B cell (primary cell): ENCODE results near the gene FAM117B. TPM values are rescaled to one million over a fixed set of nuclear protein-coding genes. Genes with fewer than 3 reads are reported as not detected.

ENCODE experiments used
- ATAC-seq: fragments of 200-7000 bp; cut with Tn5 transposase; one replicate; pipeline ENCODE4 v1.10.0; 2021; ENCODE audit warnings: low read depth, mild to moderate bottlenecking, moderate number of reproducible peaks, moderate library complexity
- CTCF ChIA-PET: fragments of 350-600 bp; sonication (Branson Sonifier 250); formaldehyde crosslinking; loops from one replicate; lab custom pipeline; 2021; ENCODE audit warnings: antibody characterized with exemption, inconsistent platforms; lab: Charles Lee
- POLR2A ChIA-PET: fragments of 350-600 bp; sonication (Branson Sonifier 250); formaldehyde crosslinking; loops from one replicate; lab custom pipeline; 2021; ENCODE audit warnings: antibody characterized with exemption; lab: Charles Lee
- DNase-seq: peaks from one replicate; pipeline ENCODE4 v3.0.0; 2013
- H2AFZ ChIP-seq: 2 replicates; pipeline ENCODE4 v1.6.1; 2012; ENCODE audit warnings: mild to moderate bottlenecking, low read depth, low read length; ENCODE audit not compliant: insufficient read depth, poor library complexity, severe bottlenecking
- H3K27ac ChIP-seq, 2 donors: 1 replicate in 1 of 2; 2 replicates in 1 of 2; pipeline ENCODE4 v1.5.1; 2012 to 2013; ENCODE audit warnings: low read length in 2 of 2, mild to moderate bottlenecking in 2 of 2, moderate library complexity in 1 of 2
- H3K27me3 ChIP-seq, 4 experiments: fragments of 200-600 bp in 1 of 4; sonication (generic) in 1 of 4; replicated peaks in 1 of 4; 1 replicate in 2 of 4; 2 replicates in 2 of 4; pipeline versions ENCODE4 v1.6.1 to v1.7.0; 2013 to 2016; ENCODE audit warnings: low read length in 3 of 4, mild to moderate bottlenecking in 2 of 4, mixed read lengths in 1 of 4, moderate library complexity in 1 of 4; ENCODE audit not compliant: insufficient read depth in 4 of 4, control insufficient read depth in 3 of 4; ENCODE audit errors: control extremely low read depth in 1 of 4
- H3K36me3 ChIP-seq, 2 experiments: replicated peaks in 1 of 2; 1 replicate in 1 of 2; 2 replicates in 1 of 2; pipeline versions ENCODE4 v1.6.1 to v1.7.1; 2013; ENCODE audit warnings: low read length in 1 of 2; ENCODE audit not compliant: insufficient read depth in 2 of 2, control insufficient read depth in 1 of 2; ENCODE audit errors: control extremely low read depth in 1 of 2, extremely low read depth in 1 of 2
- H3K4me1 ChIP-seq, 2 donors: fragments of 200-600 bp in 1 of 2; sonication (generic) in 1 of 2; 1 replicate in 1 of 2; 2 replicates in 1 of 2; pipeline versions ENCODE4 v1.5.1 to v1.6.1; 2013 to 2017; ENCODE audit warnings: low read length in 2 of 2; ENCODE audit not compliant: control insufficient read depth in 2 of 2, insufficient read depth in 2 of 2
- H3K4me2 ChIP-seq: replicated peaks from 2 replicates; pipeline ENCODE3; 2012; ENCODE audit warnings: mild to moderate bottlenecking, low read depth, low read length; ENCODE audit not compliant: poor library complexity, severe bottlenecking
- H3K4me3 ChIP-seq, 5 experiments: fragments of 200-600 bp in 1 of 5; sonication (generic) in 1 of 5; 1 replicate in 3 of 5; 2 replicates in 2 of 5; pipeline versions ENCODE4 v1.5.1 to v1.7.0; 2011 to 2016; ENCODE audit warnings: low read length in 4 of 5, mild to moderate bottlenecking in 4 of 5, low read depth in 2 of 5, control low read depth in 1 of 5, moderate library complexity in 1 of 5; ENCODE audit not compliant: insufficient read depth in 1 of 5; ENCODE audit errors: control extremely low read depth in 1 of 5, extremely low read depth in 1 of 5
- H3K79me2 ChIP-seq: fragments of 200-600 bp; sonication (generic); one replicate; pipeline ENCODE4 v1.6.0; 2016; ENCODE audit warnings: low read length; ENCODE audit not compliant: control insufficient read depth, insufficient read depth
- H3K9ac ChIP-seq: fragments of 200-600 bp; sonication (generic); 2 replicates; pipeline ENCODE4 v1.6.1; 2017; ENCODE audit warnings: mild to moderate bottlenecking, low read length, moderate library complexity
- H3K9me3 ChIP-seq, 3 donors: one replicate each; pipeline versions ENCODE4 v1.6.1 to v1.7.1; 2013; ENCODE audit warnings: low read length in 2 of 3; ENCODE audit not compliant: control insufficient read depth in 2 of 3, insufficient read depth in 1 of 3; ENCODE audit errors: control extremely low read depth in 1 of 3
- H4K20me1 ChIP-seq: 2 replicates; pipeline ENCODE4 v1.6.0; 2012; ENCODE audit warnings: mild to moderate bottlenecking, low read length; ENCODE audit not compliant: insufficient read depth, control insufficient read depth, poor library complexity, severe bottlenecking
- H3K27ac Mint-ChIP-seq: one replicate; pipeline ENCODE4 v1.8.0; 2021; ENCODE audit warnings: mixed read lengths
- H3K27me3 Mint-ChIP-seq: one replicate; pipeline ENCODE4 v1.8.0; 2021; ENCODE audit warnings: mixed read lengths
- H3K4me1 Mint-ChIP-seq: one replicate; pipeline ENCODE4 v1.8.0; 2021; ENCODE audit warnings: mixed read lengths
- H3K4me3 Mint-ChIP-seq: one replicate; pipeline ENCODE4 v1.8.0; 2021; ENCODE audit warnings: mixed read lengths
- H3K9me3 Mint-ChIP-seq: one replicate; pipeline ENCODE4 v1.8.0; 2022; ENCODE audit warnings: mixed read lengths; ENCODE audit not compliant: insufficient read depth
- EZH2 ChIP-seq: IDR thresholded peaks from 2 replicates; pipeline ENCODE4 v1.6.1; 2012; ENCODE audit warnings: borderline replicate concordance, low read depth, mild to moderate bottlenecking, moderate library complexity, low read length; ENCODE audit not compliant: insufficient read depth, poor library complexity, severe bottlenecking
- WGBS: methylation state at CpG from one replicate; pipeline ENCODE4 v1.1.5; 2013; ENCODE audit warnings: missing lambda C conversion rate; ENCODE audit not compliant: insufficient coverage; 5-methylcytosine and 5-hydroxymethylcytosine counted together
- intact Hi-C: fragments of 100-400 bp; cut with micrococcal nuclease; formaldehyde crosslinking; loops from one replicate; pipeline ENCODE4 v1.10.0; 2022
- polyA plus RNA-seq: library from polyadenylated mRNA; depleted of rRNA; stranded (reverse); fragments of >200 nt; gene quantifications from 2 replicates; pipeline ENCODE4 v1.2.3, GENCODE V29; 2012
- total RNA-seq, 2 donors: library from RNA; stranded (reverse); fragments of 120-200 nt in 1 of 2; gene quantifications; 1 replicate in 1 of 2; 2 replicates in 1 of 2; pipeline versions ENCODE4 v1.2.3 to v1.2.4, GENCODE V29; 2013 to 2022
- TF ChIP-seq, protein P1 (sequence below): fragments of 200-600 bp; IDR thresholded peaks from one replicate; pipeline ENCODE4 v1.8.0; 2022; ENCODE audit warnings: antibody characterized with exemption, mild to moderate bottlenecking

The FAM117B gene
- total and polyA plus RNA-seq, 2 donors (not counting 1 experiment from before 2014, with no cell fraction given): 11.5 to 50.1 TPM

DNA sequence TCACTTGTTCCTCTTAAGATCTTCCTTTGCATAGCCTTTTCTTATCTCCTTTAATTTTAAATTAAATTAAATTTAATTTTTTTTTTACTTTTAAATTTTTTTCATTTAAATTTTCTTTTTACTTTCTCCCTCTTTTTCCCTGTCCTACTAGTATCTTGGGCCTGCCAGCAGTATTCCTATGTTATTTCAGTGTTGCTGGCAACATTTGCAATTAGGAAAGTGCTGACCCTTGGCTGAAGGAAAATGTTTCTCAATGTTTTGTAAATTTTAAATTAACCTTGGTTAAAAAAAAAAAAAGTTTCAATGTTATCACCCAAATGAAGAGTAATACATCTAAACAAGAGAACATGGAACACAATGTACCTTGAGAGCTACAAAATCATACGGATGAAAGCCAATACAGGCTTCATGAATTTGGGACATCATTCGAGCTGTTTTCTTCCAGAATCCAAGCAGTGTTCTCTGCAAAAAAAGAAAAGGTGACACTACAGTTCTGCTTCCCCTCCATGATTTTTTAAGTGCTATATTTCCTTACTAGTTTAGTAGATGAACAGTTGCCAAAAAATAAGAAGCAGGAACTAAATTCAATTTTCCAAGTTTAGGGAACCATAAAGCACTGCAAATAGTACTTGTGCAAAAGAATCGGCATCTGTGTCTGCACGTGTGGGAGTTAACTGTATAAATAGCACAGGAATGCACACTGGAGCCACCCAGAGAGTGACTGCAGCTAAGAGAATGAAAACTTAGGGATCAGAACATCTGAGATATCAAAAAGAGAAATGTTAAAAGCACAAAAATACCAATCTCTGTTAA is 181.0 kb downstream of the FAM117B start:
- no peaks in the 10 kb centered on the region for H4K20me1 ChIP-seq
- no peaks in the 10 kb centered on the region for H3K79me2 ChIP-seq
- CTCF ChIA-PET: no interaction called here
- no peak overlapping the region for H3K4me2 ChIP-seq
- no peaks in the 10 kb centered on the region for H3K36me3 ChIP-seq
- Mint-ChIP-seq H3K27ac (no peak overlapping the region), H3K4me3 (no peak overlapping the region), H3K9me3 (no peaks in the 10 kb centered on the region), H3K27me3 (no peaks in the 10 kb centered on the region), H3K4me1 (no peaks in the 10 kb centered on the region)
- H3K27me3 ChIP-seq: no peaks in the 10 kb centered on the region
- WGBS: 100% methylated on average over 3 of the region's 4 CpGs
- H3K4me1 ChIP-seq: no peaks in the 10 kb centered on the region
- H3K27ac ChIP-seq: no peak overlapping the region
- DNase-seq: no peak
- no peak for ATAC-seq
- no peak overlapping the region for H2AFZ ChIP-seq
- intact Hi-C loops: no loop called here
- POLR2A ChIA-PET: no interaction called here
- H3K9ac ChIP-seq: no peak overlapping the region
- no peak for TF ChIP-seq EZH2
- H3K4me3 ChIP-seq: no peak overlapping the region
- H3K9me3 ChIP-seq: peaks cover 0 to 4% (median 0%) of the 10 kb centered on the region in 3 donors

DNA sequence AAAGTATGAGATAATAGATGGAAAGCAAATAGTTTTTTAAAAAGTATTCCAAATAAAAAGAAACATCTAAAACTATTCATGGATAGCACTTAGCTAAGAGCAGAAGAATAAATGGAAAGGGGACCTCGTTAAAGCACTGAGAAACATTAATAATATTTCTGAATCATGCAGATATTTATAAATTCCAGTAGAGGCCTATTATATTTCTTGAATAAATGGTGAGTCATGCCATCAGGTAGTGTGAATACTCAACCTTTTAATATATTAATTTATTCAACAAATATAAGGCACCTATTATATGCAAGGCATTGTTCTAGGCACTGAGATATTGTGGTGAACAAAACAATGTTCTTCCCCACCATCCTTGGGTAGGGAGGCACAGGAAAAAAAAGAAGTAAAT is 183.0 kb downstream of the FAM117B start:
- Histone ChIP-seq H4K20me1 (no peaks in the 10 kb centered on the region), H2AFZ (no peak overlapping the region), H3K4me1 (peaks cover 5 to 7% of the 10 kb centered on the region in 2 donors), H3K4me3 (no peak overlapping the region), H3K27me3 (no peaks in the 10 kb centered on the region), H3K36me3 (no peaks in the 10 kb centered on the region), H3K9me3 (no peaks in the 10 kb centered on the region), H3K9ac (no peak overlapping the region), H3K4me2 (no peak overlapping the region), H3K27ac (no peak overlapping the region), H3K79me2 (no peaks in the 10 kb centered on the region)
- H3K27ac Mint-ChIP-seq: no peak overlapping the region
- H3K9me3 Mint-ChIP-seq: no peaks in the 10 kb centered on the region
- H3K27me3 Mint-ChIP-seq: no peaks in the 10 kb centered on the region
- intact Hi-C loops: no loop called here
- ChIA-PET CTCF (no interaction called here), POLR2A (no interaction called here)
- ATAC-seq (no peak), DNase-seq (no peak)
- TF ChIP-seq, protein P1, sequence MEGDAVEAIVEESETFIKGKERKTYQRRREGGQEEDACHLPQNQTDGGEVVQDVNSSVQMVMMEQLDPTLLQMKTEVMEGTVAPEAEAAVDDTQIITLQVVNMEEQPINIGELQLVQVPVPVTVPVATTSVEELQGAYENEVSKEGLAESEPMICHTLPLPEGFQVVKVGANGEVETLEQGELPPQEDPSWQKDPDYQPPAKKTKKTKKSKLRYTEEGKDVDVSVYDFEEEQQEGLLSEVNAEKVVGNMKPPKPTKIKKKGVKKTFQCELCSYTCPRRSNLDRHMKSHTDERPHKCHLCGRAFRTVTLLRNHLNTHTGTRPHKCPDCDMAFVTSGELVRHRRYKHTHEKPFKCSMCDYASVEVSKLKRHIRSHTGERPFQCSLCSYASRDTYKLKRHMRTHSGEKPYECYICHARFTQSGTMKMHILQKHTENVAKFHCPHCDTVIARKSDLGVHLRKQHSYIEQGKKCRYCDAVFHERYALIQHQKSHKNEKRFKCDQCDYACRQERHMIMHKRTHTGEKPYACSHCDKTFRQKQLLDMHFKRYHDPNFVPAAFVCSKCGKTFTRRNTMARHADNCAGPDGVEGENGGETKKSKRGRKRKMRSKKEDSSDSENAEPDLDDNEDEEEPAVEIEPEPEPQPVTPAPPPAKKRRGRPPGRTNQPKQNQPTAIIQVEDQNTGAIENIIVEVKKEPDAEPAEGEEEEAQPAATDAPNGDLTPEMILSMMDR: no peak
- no peak for TF ChIP-seq EZH2
- no CpG with 5 or more reads among the region's 1 CpG for WGBS
- H3K4me1 Mint-ChIP-seq: peaks cover 6% of the 10 kb centered on the region
- H3K4me3 Mint-ChIP-seq: no peak overlapping the region
